NCI-H128 (cell line): ENCODE results near the gene ASB18.
"Not testable (repeated sequence)": the region's sequence is repeated elsewhere in the genome, so short reads cannot be mapped to it uniquely, and the experiment has no call there.

Source experiments
- DNase-seq: peaks from one replicate; lab custom pipeline; 2025; ENCODE audit not compliant: unreplicated experiment; lab: John Stamatoyannopoulos, UW

ASB18 gene

DNA sequence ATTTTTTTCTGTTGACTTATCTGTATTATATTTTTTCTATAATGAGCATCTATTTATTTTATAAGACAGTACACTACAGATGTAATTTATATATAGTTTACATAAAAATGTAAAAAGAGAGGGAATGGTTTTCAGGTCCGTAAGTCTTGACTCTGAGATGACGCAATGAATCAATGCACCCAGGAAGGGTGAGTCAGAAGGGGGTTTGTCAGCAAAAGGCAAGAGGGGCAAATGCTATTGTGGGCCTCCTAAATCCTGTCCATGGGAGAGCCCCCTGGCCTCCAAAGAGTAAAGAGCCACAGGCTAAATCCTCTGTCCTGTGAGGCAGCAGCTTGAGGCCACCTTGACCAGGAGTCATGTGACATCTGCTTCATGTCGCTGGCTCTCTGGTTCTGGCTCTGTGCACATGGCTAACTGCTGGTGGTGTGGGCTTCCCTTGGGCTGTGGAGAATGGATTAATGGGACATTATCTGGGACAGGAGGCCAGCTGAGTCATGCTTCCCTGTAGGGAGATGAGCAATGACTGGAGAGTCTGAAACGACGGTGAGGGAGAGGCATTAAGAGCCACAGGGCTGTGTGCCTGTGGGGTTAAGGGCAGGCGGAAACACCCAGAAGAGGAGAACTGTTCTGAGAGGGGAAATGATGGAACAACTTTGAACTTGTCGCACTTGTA is 22.8 kb upstream of the ASB18 start:
- no peak for DNase-seq

DNA sequence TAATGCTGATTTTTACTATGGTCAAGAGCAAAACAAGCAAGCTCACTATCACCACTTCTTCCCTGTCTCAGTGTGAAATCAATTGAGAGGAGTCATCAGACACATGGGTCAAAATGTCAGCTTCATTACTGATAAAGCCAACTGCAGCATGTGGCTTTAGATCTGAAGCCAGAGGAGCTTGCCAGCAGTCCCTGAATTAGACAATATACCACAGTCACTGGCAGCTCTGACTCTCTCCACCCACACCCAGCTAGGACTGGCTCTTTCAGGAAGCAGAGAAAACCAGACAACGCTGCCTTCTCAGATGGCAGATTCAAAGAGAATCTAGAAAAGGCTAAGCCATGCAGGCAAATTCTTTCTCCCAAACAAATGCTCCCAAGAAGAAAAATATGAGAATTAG is 20.0 kb upstream of the ASB18 start:
- DNase-seq: no peak

DNA sequence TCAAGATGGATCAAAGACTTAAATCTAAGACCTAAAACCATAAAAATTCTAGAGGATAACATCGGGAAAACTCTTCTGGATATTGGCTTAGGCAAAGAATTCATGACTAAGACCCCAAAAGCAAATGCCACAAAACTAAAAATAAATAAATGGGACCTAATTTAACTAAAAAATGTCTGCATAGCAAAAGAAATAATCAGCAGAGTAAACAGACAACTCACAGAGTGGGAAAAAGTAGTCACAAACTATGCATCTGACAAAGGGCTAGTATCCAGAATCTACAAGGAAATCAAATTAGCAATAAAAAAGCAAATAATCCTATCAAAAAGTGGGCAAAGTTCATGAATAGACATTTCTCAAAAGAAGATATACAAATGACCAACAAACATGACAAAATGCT is 18.2 kb upstream of the ASB18 start:
- no peak for DNase-seq

DNA sequence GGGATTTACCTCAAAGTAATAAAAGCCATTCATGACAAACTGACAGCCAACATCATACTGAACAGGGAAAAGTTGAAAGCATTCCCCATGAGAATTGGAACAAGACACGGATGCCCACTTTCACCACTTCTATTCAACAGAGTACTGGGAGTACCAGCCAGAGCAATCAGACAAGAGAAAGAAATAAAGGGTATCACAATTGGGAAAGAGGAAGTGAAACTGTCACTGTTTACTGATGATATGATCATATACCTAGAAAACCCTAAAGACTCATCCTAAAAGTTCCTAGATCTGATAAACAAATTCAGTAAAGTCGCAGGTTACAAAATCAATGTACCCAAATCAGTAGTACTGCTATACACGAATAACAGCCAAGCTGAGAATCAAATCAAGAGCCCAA is 17.2 kb upstream of the ASB18 start:
- no peak for DNase-seq

DNA sequence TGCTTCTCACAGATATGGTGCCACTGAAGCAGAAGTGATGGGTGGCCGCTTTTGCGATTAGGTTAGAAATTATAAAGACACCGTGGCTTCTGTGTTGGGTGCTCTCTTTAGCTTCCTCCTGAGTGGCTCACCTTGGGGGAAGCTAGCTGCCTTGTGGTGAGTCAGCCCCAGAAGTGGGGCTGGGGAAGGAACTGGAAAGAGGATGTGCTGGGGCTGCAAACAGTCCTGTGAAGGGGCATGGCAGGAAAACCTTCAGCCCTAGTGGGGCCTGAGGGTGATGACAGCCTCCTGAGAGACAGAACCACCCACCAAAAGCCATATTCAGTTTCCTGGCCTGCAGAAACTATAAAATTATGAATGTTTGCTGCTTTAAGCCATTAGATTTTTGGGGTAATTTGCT is 8.9 kb upstream of the ASB18 start:
- no peak for DNase-seq

DNA sequence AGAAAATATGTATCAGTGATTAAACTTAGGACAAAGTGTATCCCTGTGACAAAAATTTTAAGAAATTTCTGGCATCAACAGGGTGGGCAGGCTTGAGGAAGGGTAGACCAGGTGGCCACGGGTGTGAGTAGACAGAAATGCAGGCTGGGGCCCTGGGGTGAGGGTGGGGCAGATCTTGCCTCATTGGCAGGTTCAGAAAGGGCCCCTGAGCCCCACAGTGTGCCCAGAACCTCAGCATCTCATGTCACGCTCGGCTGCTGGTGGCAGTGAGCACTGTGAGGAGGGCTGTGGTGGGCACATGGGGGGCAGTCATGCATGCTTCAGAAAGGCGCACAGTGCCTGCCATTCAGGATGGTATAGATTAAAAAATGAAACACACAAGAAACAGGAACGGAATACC is 7.6 kb upstream of the ASB18 start:
- DNase-seq: no peak

DNA sequence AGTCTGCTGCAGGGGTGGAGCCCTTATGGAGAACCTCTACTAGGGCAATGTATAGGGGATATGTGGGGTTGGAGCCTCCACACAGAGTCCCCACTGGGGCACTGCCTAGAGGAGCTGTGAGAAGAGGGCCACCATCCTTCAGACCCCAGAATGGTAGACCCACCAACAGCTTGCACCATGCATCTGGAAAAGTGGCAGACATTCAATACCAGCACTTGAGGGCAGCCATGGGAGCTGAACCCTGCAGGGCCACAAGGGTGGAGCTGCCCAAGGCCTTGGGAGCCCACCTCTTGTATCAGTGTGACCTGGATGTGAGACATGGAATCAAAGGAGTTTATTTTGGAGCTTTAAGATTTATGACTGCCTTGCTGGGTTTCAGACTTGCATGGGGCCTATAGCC is 5.7 kb upstream of the ASB18 start:
- DNase-seq: not testable (repeated sequence)

DNA sequence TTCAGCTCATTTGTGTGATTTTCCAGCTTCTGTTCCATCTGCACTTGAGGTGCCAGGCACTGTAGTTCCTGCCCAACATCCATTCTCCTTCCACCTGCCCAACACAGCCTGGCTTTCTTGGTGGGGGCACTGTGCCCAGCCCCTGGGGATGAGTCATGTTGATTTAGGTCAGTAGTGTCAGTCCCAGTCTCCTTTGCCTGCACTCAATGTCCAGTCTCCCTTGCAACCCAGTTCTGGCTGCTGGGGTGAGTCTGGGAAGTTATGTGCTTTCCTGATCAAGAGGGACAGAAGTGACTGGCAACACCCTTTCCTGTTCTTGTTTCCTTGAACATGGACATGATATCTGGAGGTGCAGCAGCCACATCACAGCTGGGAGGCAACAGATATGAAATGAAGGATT is 1.5 kb upstream of the ASB18 start:
- no peak for DNase-seq

DNA sequence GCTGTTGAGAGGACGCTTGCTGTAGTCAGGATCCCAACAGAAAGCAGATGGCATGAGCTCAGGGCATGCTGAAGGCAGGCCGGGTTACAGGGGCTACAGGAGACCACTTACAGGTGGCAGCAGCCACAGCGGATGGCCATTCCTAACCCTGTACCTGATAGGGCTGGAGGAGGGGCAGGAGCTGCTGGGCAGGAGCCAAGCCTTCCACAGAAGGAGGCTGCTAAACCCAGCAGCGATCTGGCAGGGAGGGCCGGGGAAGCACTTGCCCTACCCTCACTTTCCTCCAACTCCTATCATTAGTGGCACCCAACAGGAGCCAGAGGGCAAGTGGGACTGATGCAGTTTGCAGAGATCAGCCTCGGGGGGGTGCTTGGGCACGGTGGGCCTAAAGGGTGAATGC is 2.0 kb downstream of the ASB18 start:
- no peak for DNase-seq

DNA sequence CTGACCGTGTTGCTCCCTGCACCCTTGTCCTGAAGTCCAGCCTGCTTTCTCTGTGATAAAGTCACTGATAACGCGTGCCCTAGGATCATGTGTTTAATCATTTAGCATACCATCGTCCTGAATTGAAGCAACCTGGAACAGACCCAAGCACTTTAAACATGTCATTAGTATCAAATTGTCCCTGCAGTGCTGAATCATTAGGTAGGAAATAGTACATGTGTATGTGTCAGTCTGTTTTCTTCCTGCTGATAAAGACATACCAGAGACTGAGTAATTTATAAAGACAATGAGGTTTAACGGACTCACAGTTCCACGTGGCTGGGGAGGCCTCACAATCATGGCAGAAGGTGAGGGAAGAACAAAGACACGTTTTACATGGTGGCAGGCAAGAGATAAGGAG is 2.8 kb downstream of the ASB18 start:
- no peak for DNase-seq

DNA sequence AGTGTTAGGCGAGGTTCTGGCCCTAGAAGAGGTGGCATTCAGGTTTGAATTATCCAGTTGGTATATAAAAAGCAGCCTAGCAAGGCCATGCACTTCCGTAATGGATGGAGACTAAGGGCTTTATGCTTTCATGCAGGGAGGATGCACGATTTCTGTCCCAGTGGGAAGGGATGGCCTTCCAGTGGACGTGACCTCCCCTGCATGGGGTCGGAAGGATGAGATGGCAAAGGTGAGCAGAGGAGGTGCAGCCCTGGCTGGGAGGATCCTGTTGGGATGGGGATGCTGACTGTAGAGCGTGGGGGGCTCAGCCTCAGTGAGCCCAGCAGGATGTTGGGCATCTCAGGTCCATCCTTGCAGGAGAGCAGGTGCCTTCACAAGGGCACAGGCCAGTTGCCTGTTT is 4.8 kb downstream of the ASB18 start:
- no peak for DNase-seq

DNA sequence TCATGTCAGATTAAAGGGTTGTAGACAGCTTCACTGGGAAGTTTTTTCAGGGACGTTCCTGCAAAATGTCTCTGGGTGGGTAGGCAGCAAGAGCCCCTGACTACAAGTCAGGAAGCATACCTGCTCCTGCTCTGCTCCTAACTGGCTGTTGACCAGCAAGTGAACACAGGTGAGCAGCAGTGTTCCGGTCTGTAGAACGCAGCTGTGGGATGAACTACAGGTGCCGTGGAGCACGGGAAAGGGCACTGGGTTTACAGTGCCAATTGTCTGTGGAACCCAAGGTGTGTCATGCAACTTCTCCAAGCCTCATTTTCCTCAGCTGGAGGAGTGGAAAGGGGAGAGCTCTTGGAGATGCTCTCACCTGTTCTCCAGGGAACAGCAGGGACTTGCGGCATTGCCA is 6.6 kb downstream of the ASB18 start:
- no peak for DNase-seq

DNA sequence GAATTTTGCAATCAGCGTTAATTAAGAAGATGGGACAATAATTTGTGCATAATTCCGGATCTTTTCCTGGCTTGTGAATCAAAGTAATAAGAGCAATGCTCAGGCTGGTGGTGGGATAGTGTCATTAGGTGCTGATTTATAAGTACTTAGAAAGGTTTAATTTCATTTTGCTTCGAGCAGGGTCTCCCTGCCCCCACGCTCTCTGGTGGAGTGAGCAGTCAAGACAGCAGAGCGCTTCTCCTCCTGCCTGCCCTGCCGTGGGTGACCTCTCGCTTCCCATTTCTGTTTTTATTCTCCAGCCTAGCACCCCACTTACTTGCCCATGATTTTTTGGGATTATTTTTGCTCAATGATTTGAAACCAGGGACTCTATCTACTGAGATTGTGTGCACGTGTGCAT is 7.1 kb downstream of the ASB18 start:
- DNase-seq: no peak

DNA sequence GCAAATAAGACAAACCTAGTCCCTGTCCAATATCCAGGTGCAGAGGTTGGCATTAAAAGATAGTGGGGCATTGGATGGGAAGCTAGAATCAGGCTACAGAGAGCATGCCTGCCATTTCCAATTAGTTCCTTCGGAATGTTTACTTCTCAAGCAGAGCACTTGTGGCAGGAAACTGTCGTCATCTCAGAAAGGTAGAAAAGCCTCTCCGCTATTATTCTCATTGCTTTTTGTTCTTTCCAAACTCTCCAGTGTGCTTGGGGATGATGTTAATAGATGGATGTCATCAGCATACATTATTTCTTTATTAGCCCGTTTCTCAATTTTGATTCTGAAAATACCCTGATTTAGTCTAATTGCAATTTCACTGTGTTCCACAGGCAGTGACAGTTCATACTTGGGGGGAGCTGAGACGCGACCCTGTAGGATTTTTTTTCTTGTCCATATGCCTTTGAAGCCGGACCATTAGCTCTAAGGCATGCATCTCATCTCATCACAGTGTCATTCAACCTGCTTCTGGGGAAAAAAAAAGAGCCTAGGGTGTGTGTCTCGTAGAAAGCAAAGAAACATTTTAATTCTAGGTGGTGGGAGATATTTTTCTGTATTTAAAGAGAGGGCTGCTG is 7.7 kb downstream of the ASB18 start:
- DNase-seq: no peak

DNA sequence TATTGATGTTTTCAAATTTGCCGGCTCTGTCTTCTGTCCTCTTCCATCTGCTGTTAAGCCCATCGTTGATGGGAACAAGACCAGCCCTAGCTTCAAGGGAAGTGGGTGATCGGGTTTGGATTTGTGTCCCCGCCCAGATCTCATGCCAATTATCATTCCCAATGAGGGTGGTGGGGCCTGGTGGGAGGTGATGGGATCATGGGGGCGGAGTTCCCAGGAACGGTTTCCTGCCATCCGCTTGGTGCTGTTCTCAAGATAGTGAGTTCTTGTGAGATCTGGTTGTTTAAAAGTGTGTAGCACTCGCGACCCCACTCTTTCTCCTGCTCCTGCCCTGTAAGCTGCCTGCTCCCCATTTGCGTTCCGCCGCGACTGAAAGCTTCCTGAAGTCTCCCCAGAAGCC is 9.5 kb downstream of the ASB18 start:
- DNase-seq: no peak

DNA sequence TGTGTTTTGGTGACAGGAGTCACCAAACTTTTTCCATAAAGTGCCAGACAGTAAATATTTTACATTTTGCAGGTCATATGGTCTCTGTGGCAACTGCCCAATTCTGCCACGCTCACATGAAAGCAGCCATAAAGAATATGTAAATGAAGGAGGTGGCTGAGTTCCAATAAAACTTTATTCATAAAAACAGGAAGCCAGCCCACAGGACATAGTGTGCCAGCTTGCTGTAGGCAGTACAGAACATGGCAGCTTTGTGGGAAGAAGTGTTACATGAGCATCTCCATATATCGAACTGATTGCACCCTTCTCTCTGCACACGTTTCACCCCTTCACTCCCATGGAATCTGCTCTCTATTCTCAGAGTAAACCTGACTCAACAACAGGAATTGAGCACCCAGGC is 10.2 kb downstream of the ASB18 start:
- DNase-seq: no peak

DNA sequence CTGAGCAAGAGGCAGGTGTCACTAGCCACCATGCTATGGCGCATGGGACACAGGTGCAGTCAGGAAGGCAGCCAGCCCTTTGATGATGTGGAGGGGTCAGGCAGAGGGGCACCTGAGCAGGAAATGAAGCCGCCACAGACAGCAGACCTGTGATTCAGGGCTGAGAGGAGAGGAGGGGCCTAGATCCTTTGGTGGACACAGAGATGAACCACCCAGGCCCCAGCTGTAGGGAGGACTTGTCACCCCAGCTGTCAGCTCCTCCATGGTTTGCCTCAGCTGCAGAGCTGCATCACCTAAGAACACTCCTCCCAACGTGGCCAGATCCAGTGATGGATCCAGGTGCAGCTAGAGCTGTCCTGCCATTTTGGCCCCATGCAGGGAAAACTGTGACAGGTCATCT is 11.6 kb downstream of the ASB18 start:
- no peak for DNase-seq

DNA sequence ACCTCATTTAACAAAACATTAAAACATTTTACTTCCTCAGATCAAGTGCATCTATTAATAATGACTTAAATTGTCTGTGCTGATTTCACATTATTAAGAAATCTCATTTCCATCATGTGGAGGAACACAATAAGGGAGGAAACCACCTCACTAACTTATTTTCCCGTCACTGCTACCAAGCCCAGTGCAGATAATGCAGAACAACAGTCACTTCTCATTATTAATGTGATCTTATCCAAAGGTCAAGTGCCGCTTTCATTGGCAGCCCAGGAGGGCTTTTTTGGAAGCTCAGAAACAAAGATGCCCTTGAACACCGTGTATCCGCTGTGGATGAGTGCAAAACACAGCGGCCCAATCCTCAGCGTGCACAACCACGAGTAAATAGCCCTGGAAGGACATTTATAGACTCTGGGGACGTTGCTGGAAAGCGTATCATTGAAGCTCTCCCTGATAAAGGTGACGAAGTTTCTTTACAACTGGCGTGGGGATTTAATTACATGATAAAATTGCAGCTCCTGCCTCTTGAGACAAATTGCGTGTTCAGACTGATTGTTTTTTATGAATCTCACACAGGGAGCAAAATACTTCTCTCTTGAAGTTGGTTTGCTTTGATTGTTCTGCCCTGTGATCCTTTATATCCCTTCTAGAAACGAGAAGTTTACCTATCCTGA is 13.2 kb downstream of the ASB18 start:
- DNase-seq: no peak

DNA sequence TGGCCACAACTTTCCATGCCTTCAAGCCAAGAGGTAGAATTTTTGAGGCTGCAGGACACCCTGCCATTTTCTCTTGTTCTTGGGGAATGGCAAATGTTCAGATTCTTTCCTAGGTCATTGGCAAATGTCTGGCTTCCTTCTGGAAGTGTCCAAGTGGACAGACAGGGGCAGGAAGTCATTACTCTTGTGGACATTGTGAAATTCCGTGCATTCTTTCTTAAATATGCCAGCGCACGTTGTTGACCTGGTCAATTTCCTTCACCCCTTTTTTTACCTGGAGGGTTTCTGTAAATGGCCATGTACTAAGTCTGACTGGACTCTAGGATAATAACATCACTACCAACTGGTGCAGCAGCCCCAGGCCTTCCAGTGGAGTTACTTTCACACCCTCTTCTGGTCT is 13.9 kb downstream of the ASB18 start:
- DNase-seq: no peak

DNA sequence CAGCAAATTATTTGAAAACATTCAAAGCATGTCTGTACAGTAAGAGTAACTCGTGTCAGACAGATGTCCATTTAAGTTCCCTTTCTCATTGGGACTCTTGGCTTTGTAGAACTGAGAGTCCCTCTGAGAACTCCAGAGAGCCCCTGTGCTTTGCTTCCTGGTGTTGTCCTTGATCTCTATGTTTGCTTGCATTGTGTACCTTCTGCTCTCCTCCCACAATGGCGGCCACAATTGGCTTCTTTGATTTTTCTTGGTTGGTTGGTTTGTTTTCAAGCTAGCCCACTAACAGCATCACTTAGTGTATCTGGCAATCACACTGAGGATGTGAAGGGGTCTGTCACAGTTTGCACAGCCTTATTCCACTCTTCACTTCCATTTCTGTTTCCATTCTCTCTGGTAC is 15.1 kb downstream of the ASB18 start:
- DNase-seq: no peak

DNA sequence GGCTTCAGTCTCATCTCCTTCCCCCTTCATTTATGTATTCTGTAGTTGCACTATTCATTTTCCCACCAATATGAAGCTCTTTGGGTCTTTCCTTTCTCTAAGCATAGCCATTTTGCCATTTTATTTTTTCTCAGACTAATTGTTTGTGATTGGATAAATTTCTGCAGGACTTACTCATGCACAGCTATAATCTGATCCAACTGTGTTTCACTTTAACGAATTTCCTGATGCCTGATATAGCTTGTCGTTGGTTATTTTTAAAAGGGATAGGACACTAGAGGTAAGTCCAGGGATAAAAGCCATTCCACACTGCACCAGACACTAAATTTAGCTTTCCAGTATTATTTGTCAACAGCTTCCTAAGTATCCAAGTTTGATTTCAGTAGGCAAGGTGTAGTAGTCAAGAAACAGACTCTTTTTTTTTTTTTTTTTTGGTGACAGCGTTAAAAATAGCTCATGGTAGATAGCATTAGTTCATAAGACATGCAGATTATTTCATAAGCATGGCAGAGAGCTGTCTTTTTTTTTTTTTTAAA is 17.4 kb downstream of the ASB18 start:
- no peak for DNase-seq

DNA sequence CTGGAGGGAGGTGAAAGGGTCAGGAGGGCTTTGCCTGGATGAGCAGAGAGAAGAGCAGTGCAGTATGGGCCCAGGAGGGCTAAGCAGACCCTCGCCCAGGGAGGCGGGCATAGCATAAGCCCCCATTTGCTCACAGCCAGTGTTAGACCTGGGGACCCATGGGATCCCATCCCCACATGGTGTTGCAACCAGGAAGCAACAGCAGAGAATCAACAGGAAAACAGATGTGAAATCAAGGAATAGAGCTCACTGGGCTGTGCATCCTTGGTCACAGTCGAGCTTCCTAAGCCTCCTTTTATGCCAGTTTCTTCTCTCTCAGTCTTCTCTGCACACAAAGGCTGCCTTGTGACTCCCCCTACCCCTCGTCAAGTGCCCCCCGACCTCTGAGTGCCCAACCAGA is 19.9 kb downstream of the ASB18 start:
- no peak for DNase-seq
